ENCODE measurements around the gene ARSJ.

ARSJ gene

DNA sequence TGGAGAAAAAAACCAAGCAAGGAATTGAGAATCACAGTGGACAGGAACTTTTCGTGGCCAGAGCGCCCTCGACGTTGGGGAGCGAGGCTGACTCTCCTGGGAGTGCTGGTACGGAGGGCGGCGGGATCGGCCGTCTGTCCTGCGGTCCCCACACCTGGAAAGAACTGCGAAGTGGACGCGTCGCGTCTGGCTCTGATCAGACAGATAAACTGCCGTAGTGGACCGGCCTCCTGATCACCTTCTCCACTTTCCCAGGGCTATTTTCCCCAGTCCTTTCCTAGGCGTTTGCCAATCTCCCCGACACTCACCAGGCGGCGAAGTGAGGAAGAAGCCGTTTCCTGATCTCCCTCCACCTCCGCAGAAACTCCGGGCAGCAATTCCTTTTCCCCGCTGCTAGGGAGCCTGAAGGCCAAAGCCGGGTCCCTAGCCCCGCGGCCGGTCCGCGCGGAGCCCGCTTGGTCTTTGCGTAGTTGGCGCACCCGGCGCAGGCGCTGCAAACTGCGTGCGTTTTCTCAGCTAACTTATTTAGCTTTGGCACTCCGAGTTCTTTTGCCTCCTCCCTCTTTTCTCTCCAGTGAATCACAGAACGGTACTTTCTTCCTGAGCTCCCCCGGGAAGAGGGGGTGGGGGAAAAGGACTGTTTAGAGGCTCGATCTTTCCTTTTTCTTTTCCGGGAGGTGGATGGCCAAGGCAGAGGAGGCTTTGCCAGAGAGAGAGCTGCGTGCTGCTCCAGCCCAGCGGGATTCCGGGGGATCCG lies at the start of gene ARSJ:
Gene ARSJ, minus strand, starts transcription at position 500 of the 757 bp plus-strand sequence. CDS start 813 bp downstream, outside the sequence.
- FAIRE-seq (no peak), DNase-seq (ENCODE audit: insufficient read length, low spot score) (no peak)
- TF ChIP-seq, protein P1, sequence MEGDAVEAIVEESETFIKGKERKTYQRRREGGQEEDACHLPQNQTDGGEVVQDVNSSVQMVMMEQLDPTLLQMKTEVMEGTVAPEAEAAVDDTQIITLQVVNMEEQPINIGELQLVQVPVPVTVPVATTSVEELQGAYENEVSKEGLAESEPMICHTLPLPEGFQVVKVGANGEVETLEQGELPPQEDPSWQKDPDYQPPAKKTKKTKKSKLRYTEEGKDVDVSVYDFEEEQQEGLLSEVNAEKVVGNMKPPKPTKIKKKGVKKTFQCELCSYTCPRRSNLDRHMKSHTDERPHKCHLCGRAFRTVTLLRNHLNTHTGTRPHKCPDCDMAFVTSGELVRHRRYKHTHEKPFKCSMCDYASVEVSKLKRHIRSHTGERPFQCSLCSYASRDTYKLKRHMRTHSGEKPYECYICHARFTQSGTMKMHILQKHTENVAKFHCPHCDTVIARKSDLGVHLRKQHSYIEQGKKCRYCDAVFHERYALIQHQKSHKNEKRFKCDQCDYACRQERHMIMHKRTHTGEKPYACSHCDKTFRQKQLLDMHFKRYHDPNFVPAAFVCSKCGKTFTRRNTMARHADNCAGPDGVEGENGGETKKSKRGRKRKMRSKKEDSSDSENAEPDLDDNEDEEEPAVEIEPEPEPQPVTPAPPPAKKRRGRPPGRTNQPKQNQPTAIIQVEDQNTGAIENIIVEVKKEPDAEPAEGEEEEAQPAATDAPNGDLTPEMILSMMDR (IDR thresholded peaks at IDR 0.05; ENCODE audit: insufficient read depth, missing control alignments) = no peak

GRCh38 chr4:114028071-114028470 lies 48.6 kb upstream of the ARSJ start:
- TF ChIP-seq, protein P1 (IDR thresholded peaks at IDR 0.05; ENCODE audit: insufficient read depth, missing control alignments) = no peak
- FAIRE-seq (no peak), DNase-seq (ENCODE audit: insufficient read length, low spot score) (no peak)

DNA sequence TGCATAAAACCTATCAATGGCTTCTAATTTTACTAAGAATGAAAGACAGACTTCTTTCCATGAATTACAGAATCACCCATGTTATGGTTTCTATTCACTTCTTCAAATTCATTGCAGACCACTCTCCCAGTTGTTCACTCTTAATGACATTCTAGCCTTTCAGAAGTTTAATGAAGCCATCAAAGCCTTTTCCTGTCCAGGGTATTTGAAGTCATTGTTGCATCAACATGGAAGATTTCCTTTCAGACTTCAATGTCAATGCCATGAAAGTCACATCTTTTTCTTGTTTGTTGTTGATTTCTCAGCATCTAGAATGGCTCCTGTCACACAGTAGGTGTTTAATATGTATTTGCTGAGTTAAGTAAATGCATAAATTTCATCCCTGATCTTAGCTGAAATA lies 48.1 kb upstream of the ARSJ start:
- no peak for FAIRE-seq
- TF ChIP-seq, protein P1 (IDR thresholded peaks at IDR 0.05; ENCODE audit: insufficient read depth, missing control alignments) = no peak
- no peak for DNase-seq (ENCODE audit: insufficient read length, low spot score)

DNA sequence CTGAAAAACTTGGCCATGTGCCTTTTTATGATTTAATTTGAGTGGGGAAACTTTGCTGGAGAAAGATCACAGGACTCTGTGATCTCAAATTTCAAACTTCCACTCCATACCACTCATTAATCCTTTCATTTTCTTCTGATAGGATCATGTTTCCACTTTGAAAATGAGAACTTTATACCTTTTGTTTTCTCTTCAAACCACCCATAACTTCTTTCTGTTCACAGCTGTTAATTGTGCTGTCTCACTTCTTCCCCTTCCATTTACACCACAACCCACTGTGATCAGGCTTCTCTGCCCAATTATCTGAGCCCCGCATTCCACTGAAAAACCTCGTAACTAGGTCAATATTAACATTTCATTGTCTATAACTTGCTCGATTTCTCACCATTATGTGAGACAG lies 47.0 kb upstream of the ARSJ start:
- TF ChIP-seq, protein P1 (IDR thresholded peaks at IDR 0.05; ENCODE audit: insufficient read depth, missing control alignments) = no peak
- FAIRE-seq (no peak), DNase-seq (ENCODE audit: insufficient read length, low spot score) (no peak)

- TF ChIP-seq, protein P1 (IDR thresholded peaks at IDR 0.05; ENCODE audit: insufficient read depth, missing control alignments) = no peak
- DNase-seq (ENCODE audit: insufficient read length, low spot score) (no peak), FAIRE-seq (no peak)
These were observed 45.8 kb upstream of the ARSJ start for GRCh38 chr4:114025176-114025777.

DNA sequence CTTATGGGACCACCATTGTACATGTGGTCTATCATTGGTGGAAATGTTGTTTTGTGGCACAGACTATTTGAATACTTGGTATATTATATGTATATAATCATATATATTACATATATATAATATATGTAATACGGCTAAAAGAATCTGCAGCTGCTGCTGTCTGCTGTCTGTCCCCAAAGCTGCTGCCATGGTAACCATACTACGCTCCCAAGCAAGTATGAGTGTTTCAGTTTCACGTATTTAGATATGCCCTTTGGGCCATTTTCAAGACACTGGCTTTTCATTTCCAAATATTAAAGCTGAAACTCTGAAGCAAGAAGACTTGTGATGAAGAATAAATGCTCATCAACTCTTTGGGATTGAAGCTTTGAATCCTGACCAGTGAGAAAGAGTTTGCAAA lies 42.0 kb upstream of the ARSJ start:
- DNase-seq (ENCODE audit: insufficient read length, low spot score) (no peak), FAIRE-seq (no peak)
- TF ChIP-seq, protein P1 (IDR thresholded peaks at IDR 0.05; ENCODE audit: insufficient read depth, missing control alignments) = no peak

DNA sequence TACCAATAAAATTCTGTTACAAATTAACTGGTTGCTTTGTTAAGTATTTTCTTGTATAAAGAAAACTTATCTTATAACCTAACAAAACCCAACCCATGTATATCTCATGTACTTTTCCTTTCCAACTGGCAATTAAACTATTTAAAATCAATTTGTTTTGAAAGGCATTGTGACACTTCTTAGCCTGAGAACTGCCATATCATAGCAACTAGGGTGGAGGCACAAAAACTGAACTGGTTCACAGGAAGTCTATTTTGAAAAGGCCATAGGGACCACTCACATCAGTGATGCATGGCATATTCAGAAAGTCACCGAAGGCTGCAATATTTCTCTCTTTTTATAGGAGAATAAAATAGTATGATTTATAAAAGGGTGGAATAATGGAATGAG lies 40.5 kb upstream of the ARSJ start:
- FAIRE-seq = no peak
- TF ChIP-seq, protein P1 (IDR thresholded peaks at IDR 0.05; ENCODE audit: insufficient read depth, missing control alignments) = no peak
- DNase-seq (ENCODE audit: insufficient read length, low spot score) = no peak
